Measurements from ENCODE around the gene MUSTN1. TPM values are rescaled to one million over a fixed set of nuclear protein-coding genes. Genes with fewer than 3 reads are reported as not detected.

Gene MUSTN1
- total and polyA plus RNA-seq, 2 experiments from 2014 or later = not detected

- no peaks in the 10 kb centered on the region for H3K9me2 ChIP-seq (ENCODE audit: insufficient read depth)
- H3K79me2 ChIP-seq (ENCODE audit: insufficient read depth) = no peaks in the 10 kb centered on the region
- no peak overlapping the region for H2AFZ ChIP-seq
- no peak overlapping the region for H3K9ac ChIP-seq
- H3K9me3 ChIP-seq (ENCODE audit: low read depth) = no peaks in the 10 kb centered on the region
- peaks cover under 1% of the 10 kb centered on the region for H3K4me1 ChIP-seq (ENCODE audit: insufficient read depth)
- H3K4me3 ChIP-seq = no peak overlapping the region
- no peak for DNase-seq
- H3K27ac ChIP-seq = no peak overlapping the region
- H3K4me2 ChIP-seq (ENCODE audit: unreplicated experiment) = no peak overlapping the region
- H3K36me3 ChIP-seq (ENCODE audit: low read depth) = no peaks in the 10 kb centered on the region
- H3K27me3 ChIP-seq (replicated peaks; ENCODE audit: insufficient read depth) = no peaks in the 10 kb centered on the region
- H4K20me1 ChIP-seq (ENCODE audit: insufficient read depth) = no peaks in the 10 kb centered on the region
- in situ Hi-C loops (cut with MboI) = no loop called here
- TF ChIP-seq EZH2phosphoT487 (IDR thresholded peaks at IDR 0.05; ENCODE audit: insufficient read depth, low read depth) = no peak
- TF ChIP-seq EZH2 (IDR thresholded peaks at IDR 0.05; ENCODE audit: insufficient read depth, poor library complexity, severe bottlenecking) = no peak
- WGBS, 2 experiments (ENCODE audit: low coverage in 1 of 2, low lambda C conversion rate in 2 of 2, missing lambda C conversion rate in 2 of 2) = 95 to 100% methylated on average over 2 of the region's 2 CpGs
- H3F3A ChIP-seq (ENCODE audit: insufficient read depth) = no peaks in the 10 kb centered on the region
Measured at GRCh38 chr3:52854013-52854412, 19.2 kb upstream of the MUSTN1 start.

DNA sequence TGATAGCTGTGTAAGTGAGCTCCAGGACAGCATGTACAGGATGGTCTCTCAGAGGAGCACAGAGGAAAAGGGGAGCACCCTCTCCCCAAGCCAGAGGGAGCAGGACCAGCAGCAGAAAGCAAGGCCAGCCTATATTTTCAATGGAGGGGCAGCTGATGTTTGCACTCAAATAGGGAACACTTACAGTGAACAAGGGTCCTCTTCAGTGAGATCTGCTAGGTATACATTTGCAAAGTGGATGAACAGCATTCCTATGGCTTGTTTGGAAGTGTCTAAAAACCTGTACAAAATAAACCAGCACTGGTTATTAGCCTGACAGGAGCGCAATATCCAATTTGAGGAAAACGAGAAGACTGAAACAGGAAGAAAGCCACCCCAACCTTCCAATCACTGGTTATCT, 17.6 kb upstream of the MUSTN1 start:
- no peaks in the 10 kb centered on the region for H3K36me3 ChIP-seq (ENCODE audit: low read depth)
- no peak overlapping the region for H3K9ac ChIP-seq
- no peaks in the 10 kb centered on the region for H3K79me2 ChIP-seq (ENCODE audit: insufficient read depth)
- H3K9me3 ChIP-seq (ENCODE audit: low read depth) = no peaks in the 10 kb centered on the region
- no peak overlapping the region for H3K27ac ChIP-seq
- no peaks in the 10 kb centered on the region for H3K27me3 ChIP-seq (replicated peaks; ENCODE audit: insufficient read depth)
- no peaks in the 10 kb centered on the region for H3F3A ChIP-seq (ENCODE audit: insufficient read depth)
- no peak overlapping the region for H3K4me3 ChIP-seq
- no peak overlapping the region for H3K4me2 ChIP-seq (ENCODE audit: unreplicated experiment)
- H3K4me1 ChIP-seq (ENCODE audit: insufficient read depth) = peaks cover 7% of the 10 kb centered on the region
- H4K20me1 ChIP-seq (ENCODE audit: insufficient read depth) = no peaks in the 10 kb centered on the region
- no peak for DNase-seq
- no peak for TF ChIP-seq EZH2 (IDR thresholded peaks at IDR 0.05; ENCODE audit: insufficient read depth, poor library complexity, severe bottlenecking)
- TF ChIP-seq EZH2phosphoT487 (IDR thresholded peaks at IDR 0.05; ENCODE audit: insufficient read depth, low read depth) = no peak
- in situ Hi-C loops (cut with MboI) = no loop called here
- no peak overlapping the region for H2AFZ ChIP-seq
- WGBS, 2 experiments (ENCODE audit: low coverage in 1 of 2, low lambda C conversion rate in 2 of 2, missing lambda C conversion rate in 2 of 2) = 95 to 97% methylated on average over 2 of the region's 2 CpGs
- no peaks in the 10 kb centered on the region for H3K9me2 ChIP-seq (ENCODE audit: insufficient read depth)

DNA sequence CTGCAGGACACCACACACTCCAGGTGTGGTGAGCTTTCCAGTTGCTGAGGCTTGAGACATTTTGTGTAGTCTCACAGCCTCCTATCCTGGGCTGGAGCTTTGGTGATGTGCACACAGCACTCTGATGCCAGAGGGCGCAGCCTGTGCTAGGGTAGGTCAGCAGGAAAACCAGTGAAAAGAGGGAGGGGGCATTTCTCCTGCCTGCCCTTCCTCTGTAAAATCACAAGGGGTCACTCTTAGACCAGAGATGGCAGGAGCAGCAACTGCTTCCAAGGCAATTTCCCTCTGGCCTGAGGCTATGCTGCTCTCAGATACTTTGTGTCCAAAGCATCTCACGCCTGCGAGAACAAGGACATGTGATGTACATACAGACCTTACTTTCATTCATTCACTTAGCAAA, 16.5 kb upstream of the MUSTN1 start:
- WGBS, 2 experiments (ENCODE audit: low coverage in 1 of 2, low lambda C conversion rate in 2 of 2, missing lambda C conversion rate in 2 of 2) = 62 to 68% methylated on average over 3 of the region's 3 CpGs
- no peak overlapping the region for H3K9ac ChIP-seq
- peak; percentile 58 for DNase-seq
- no peaks in the 10 kb centered on the region for H3K9me2 ChIP-seq (ENCODE audit: insufficient read depth)
- H3K4me1 ChIP-seq (ENCODE audit: insufficient read depth) = peaks cover 7% of the 10 kb centered on the region
- no peak overlapping the region for H3K4me3 ChIP-seq
- no peak for TF ChIP-seq EZH2 (IDR thresholded peaks at IDR 0.05; ENCODE audit: insufficient read depth, poor library complexity, severe bottlenecking)
- TF ChIP-seq EZH2phosphoT487 (IDR thresholded peaks at IDR 0.05; ENCODE audit: insufficient read depth, low read depth) = no peak
- no peaks in the 10 kb centered on the region for H4K20me1 ChIP-seq (ENCODE audit: insufficient read depth)
- H3K79me2 ChIP-seq (ENCODE audit: insufficient read depth) = no peaks in the 10 kb centered on the region
- H3F3A ChIP-seq (ENCODE audit: insufficient read depth) = no peaks in the 10 kb centered on the region
- H3K27me3 ChIP-seq (replicated peaks; ENCODE audit: insufficient read depth) = no peaks in the 10 kb centered on the region
- H3K9me3 ChIP-seq (ENCODE audit: low read depth) = no peaks in the 10 kb centered on the region
- H2AFZ ChIP-seq = no peak overlapping the region
- in situ Hi-C loops (cut with MboI) = no loop called here
- no peaks in the 10 kb centered on the region; the same call in 1 of the 2 replicates for H3K36me3 ChIP-seq (ENCODE audit: low read depth)
- no peak overlapping the region for H3K4me2 ChIP-seq (ENCODE audit: unreplicated experiment)
- H3K27ac ChIP-seq = no peak overlapping the region

DNA sequence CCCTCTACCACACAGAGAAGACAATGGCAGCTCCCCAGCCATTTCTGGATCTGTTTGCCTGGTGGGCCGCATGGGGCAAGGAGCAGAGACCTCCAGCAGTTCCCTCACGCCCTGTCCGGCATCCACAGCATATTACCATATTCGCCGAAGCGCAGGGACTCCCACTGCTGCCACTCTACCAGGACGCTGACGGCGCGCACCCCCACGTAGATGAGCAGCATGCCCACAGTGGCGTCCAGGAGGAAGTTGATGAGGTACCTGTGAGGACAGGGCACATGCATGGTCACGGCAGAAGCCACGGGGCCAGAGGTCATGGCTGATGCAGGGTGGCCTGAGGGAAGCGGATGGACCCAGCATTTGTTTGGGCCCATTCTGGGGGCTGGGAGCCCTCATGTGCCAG, 14.8 kb upstream of the MUSTN1 start:
- 90 to 92% methylated on average over 15 of the region's 15 CpGs for WGBS, 2 experiments (ENCODE audit: low coverage in 1 of 2, low lambda C conversion rate in 2 of 2, missing lambda C conversion rate in 2 of 2)
- H2AFZ ChIP-seq = no peak overlapping the region
- TF ChIP-seq EZH2phosphoT487 (IDR thresholded peaks at IDR 0.05; ENCODE audit: insufficient read depth, low read depth) (no peak), EZH2 (IDR thresholded peaks at IDR 0.05; ENCODE audit: insufficient read depth, poor library complexity, severe bottlenecking) (no peak)
- no peak overlapping the region for H3K27ac ChIP-seq
- no peaks in the 10 kb centered on the region for H3K9me3 ChIP-seq (ENCODE audit: low read depth)
- DNase-seq = no peak
- H4K20me1 ChIP-seq (ENCODE audit: insufficient read depth) = no peaks in the 10 kb centered on the region
- H3K9me2 ChIP-seq (ENCODE audit: insufficient read depth) = no peaks in the 10 kb centered on the region
- H3K79me2 ChIP-seq (ENCODE audit: insufficient read depth) = no peaks in the 10 kb centered on the region
- H3K4me3 ChIP-seq = no peak overlapping the region
- in situ Hi-C loops (cut with MboI) = no loop called here
- H3K27me3 ChIP-seq (replicated peaks; ENCODE audit: insufficient read depth) = no peaks in the 10 kb centered on the region
- H3K9ac ChIP-seq = no peak overlapping the region
- no peaks in the 10 kb centered on the region; the same call in 1 of the 2 replicates for H3K36me3 ChIP-seq (ENCODE audit: low read depth)
- no peaks in the 10 kb centered on the region for H3F3A ChIP-seq (ENCODE audit: insufficient read depth)
- H3K4me1 ChIP-seq (ENCODE audit: insufficient read depth) = peaks cover 7% of the 10 kb centered on the region
- H3K4me2 ChIP-seq (ENCODE audit: unreplicated experiment) = no peak overlapping the region

DNA sequence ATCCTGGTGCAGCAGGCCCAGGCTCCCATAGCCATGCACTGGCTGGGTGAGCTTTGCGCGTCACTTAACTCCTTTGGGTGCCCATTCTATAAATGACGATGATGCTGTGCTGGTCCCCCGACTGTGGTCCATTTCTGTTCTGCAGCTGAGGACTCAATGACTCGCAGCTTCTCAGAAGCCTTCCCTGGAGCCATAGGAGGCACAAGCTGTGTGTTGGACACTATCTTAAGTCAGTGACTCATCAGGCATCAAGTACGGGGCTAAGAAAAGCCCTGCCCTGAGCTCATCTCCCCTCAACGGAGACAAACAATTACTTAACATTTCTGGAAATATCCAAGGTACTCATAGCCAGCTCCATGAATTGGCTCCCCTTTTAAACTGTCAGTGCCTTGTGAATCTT, 13.8 kb upstream of the MUSTN1 start:
- 32 to 38% methylated on average over 7 of the region's 7 CpGs for WGBS, 2 experiments (ENCODE audit: low coverage in 1 of 2, low lambda C conversion rate in 2 of 2, missing lambda C conversion rate in 2 of 2)
- no peaks in the 10 kb centered on the region for H3K9me2 ChIP-seq (ENCODE audit: insufficient read depth)
- peak; percentile 87 for DNase-seq

More for the DNA sequence above, 13.8 kb upstream of the MUSTN1 start:
- Histone ChIP-seq H3K9ac (no peak overlapping the region), H3K27ac (no peak overlapping the region), H3F3A (ENCODE audit: insufficient read depth) (no peaks in the 10 kb centered on the region), H3K27me3 (replicated peaks; ENCODE audit: insufficient read depth) (no peaks in the 10 kb centered on the region), H3K9me3 (ENCODE audit: low read depth) (no peaks in the 10 kb centered on the region), H3K4me2 (ENCODE audit: unreplicated experiment) (no peak overlapping the region), H3K36me3 (ENCODE audit: low read depth) (no peaks in the 10 kb centered on the region; the same call in 1 of the 2 replicates), H3K79me2 (ENCODE audit: insufficient read depth) (no peaks in the 10 kb centered on the region), H4K20me1 (ENCODE audit: insufficient read depth) (no peaks in the 10 kb centered on the region), H2AFZ (no peak overlapping the region), H3K4me1 (ENCODE audit: insufficient read depth) (peaks cover 7% of the 10 kb centered on the region), H3K4me3 (no peak overlapping the region)
- no peak for TF ChIP-seq EZH2 (IDR thresholded peaks at IDR 0.05; ENCODE audit: insufficient read depth, poor library complexity, severe bottlenecking)
- in situ Hi-C loops (cut with MboI) = no loop called here
